ENCODE results near the gene MPP7.

DNA sequence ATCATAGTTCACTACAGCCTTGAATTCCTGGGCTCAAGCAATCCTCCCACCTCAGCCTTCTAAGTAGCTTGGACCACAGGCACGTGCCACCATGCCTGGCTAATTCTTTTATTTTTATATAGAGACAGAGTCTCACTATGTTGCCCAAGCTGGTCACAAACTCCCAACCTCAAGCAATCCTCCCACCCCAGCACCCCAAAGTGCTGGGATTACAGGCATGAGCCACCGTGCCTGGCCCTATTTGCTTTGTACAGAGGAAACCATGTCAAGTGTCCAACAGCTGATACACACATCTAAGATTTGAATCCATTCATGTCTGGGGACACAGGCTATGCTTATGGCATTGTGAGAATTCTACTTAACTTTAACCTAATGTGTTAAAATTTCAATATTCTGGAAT lies 29.9 kb upstream of the MPP7 start:
- TF ChIP-seq, protein P1, sequence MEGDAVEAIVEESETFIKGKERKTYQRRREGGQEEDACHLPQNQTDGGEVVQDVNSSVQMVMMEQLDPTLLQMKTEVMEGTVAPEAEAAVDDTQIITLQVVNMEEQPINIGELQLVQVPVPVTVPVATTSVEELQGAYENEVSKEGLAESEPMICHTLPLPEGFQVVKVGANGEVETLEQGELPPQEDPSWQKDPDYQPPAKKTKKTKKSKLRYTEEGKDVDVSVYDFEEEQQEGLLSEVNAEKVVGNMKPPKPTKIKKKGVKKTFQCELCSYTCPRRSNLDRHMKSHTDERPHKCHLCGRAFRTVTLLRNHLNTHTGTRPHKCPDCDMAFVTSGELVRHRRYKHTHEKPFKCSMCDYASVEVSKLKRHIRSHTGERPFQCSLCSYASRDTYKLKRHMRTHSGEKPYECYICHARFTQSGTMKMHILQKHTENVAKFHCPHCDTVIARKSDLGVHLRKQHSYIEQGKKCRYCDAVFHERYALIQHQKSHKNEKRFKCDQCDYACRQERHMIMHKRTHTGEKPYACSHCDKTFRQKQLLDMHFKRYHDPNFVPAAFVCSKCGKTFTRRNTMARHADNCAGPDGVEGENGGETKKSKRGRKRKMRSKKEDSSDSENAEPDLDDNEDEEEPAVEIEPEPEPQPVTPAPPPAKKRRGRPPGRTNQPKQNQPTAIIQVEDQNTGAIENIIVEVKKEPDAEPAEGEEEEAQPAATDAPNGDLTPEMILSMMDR (IDR thresholded peaks at IDR 0.05): no peak
- TF ChIP-seq POLR2AphosphoS5 (IDR thresholded peaks at IDR 0.05): no peak
- TF ChIP-seq POLR2A (IDR thresholded peaks at IDR 0.05): no peak

All from breast epithelium (tissue), 3 donors.